ENCODE results near the gene ANGPTL2.

Gene ANGPTL2

GRCh38 chr9:127106466-127106855 is 16.0 kb downstream of the ANGPTL2 start:
- DNase-seq (ENCODE audit: low read depth, low spot score): no peak
- POLR2A ChIA-PET: no interaction called here
- H3K4me3 ChIP-seq (ENCODE audit: low read depth, low read length): no peak overlapping the region
- no peak for TF ChIP-seq CTCF (IDR thresholded peaks at IDR 0.05; ENCODE audit: insufficient read depth, low read length, missing control alignments)
- CTCF ChIA-PET: interaction anchor here (2.6 kb wide), 1 partner anchor 92 kb away, joined by 8 read pairs; no protein-coding TSS in a partner anchor

DNA sequence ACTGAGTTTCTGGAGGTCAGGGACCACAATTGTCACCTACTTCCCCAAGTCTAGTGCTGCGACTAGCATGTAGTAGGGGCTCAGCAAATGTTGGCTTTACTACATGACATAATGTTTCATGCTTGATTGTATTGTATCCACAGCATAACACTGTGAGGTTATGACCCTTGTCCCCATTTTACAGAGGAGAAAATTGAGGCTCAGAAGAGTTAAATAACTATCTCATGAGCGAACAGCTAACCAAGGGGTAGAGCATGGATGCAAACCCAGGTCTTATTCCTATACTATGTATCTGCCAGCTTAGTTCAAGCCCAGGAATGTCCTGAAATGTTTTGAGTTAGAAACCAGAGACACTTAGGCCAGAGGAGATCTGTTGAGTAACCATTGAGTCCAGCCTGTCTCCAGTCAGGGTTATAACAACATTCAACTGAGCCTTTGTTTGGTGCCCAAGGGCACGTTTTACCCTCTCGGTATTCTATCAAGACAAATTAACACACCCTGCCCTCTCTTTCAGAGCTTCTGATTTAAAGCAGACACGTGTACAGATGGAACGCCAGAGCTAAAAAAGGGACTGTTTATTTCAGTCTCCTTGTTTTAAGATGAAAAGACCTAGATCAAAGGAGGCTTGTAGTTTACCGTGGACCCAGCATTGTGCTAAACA is 16.5 kb downstream of the ANGPTL2 start:
- CTCF ChIA-PET: interaction anchor here (2.6 kb wide), 1 partner anchor 93 kb away, joined by 8 read pairs; no protein-coding TSS in a partner anchor
- DNase-seq (ENCODE audit: low read depth, low spot score): no peak
- H3K4me3 ChIP-seq (ENCODE audit: low read depth, low read length): no peak overlapping the region
- TF ChIP-seq CTCF (IDR thresholded peaks at IDR 0.05; ENCODE audit: insufficient read depth, low read length, missing control alignments): no peak
- POLR2A ChIA-PET: no interaction called here

DNA sequence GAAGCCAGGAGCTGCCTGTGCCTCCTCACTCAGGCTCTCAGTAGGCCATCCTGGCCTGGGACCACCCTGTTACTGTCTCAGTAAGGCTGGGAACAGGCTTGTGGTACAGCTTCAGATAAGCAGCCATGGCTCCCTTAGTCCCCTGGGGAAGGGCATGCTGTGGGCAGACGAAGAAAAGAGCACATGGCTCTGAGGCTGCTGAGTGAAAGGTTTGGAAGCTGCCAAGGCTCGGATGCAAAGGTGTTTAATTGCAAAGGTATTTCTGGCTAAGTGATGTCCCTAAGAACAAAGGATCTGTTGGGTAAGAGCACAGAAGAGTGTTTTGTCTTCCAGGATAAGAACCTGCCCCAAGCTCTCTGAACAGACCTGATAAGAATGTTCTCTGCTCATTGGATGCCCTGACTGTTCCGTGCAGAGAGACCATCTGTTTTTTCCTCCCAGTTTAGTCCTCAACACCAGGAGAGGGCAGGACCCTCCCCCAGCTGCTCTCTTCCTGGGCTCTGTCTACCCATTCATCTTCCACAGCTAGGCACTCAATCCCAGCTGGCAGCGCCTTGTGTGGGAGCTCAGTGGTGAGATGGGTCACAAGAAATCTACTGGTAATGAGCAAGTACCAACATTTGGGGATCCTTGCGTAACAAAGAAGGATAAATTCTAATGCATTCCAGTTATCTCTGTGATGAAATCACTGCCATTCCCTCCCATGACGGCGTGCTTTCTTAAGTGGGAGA is 17.7 kb downstream of the ANGPTL2 start:
- no peak for DNase-seq (ENCODE audit: low read depth, low spot score)
- no peak overlapping the region for H3K4me3 ChIP-seq (ENCODE audit: low read depth, low read length)
- ChIA-PET CTCF (no interaction called here), POLR2A (no interaction called here)
- no peak for TF ChIP-seq CTCF (IDR thresholded peaks at IDR 0.05; ENCODE audit: insufficient read depth, low read length, missing control alignments)

- no peak for DNase-seq (ENCODE audit: low read depth, low spot score)
- CTCF ChIA-PET: interaction anchor here (1.7 to 2.0 kb wide), 2 partner anchors 22 to 97 kb away, joined by 6 to 7 read pairs; no protein-coding TSS in a partner anchor
- POLR2A ChIA-PET: no interaction called here
- no peak for TF ChIP-seq CTCF (IDR thresholded peaks at IDR 0.05; ENCODE audit: insufficient read depth, low read length, missing control alignments)
- H3K4me3 ChIP-seq (ENCODE audit: low read depth, low read length): no peak overlapping the region
Measured at GRCh38 chr9:127102788-127103187, 19.6 kb downstream of the ANGPTL2 start.

DNA sequence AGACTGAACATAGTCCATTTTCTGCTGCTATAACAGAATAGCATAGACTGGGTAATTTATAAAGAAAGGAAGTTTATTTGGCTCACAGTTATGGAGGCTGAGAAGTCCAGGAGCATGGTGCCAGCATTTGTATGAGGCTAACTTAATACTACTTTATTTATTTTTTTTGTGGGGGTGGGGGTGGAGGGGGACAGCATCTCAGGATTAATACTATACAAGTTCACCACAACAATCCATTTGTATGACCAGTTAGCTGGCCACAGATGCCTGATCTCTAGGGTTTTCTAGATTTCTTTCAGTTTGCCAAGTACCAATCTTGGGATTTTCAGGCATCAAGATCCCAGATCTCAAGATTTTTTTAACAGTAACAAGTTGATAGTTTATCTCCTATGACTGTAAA is 20.3 kb downstream of the ANGPTL2 start:
- no peak overlapping the region for H3K4me3 ChIP-seq (ENCODE audit: low read depth, low read length)
- TF ChIP-seq CTCF (IDR thresholded peaks at IDR 0.05; ENCODE audit: insufficient read depth, low read length, missing control alignments): no peak
- no peak for DNase-seq (ENCODE audit: low read depth, low spot score)
- POLR2A ChIA-PET: no interaction called here
- CTCF ChIA-PET: interaction anchor here (2.0 kb wide), 1 partner anchor 98 kb away, joined by 7 read pairs; no protein-coding TSS in a partner anchor

DNA sequence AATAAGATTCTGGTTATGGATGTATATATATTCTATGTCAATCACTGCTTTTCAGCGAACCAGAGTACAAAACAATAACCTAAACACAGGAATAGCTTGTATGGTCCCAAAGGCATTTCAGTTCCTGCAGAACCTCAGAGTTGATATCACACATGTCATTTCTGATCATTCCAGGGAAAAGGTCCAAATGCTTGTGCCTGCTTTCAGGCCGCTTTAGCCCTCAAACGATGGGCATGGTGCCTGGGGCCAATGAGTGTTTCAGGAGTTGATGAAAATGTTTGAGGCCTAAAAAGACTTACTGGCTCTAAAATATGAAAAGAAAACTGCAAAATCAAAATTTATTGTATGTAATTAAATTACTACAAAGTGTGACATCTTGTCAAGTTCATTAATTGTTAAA is 22.8 kb downstream of the ANGPTL2 start:
- no peak for TF ChIP-seq CTCF (IDR thresholded peaks at IDR 0.05; ENCODE audit: insufficient read depth, low read length, missing control alignments)
- CTCF ChIA-PET: no interaction called here
- DNase-seq (ENCODE audit: low read depth, low spot score): no peak
- no peak overlapping the region for H3K4me3 ChIP-seq (ENCODE audit: low read depth, low read length)
- POLR2A ChIA-PET: no interaction called here

Measured in AG04449 (cell line).